ENCODE data around the gene VAV2.

Gene VAV2

DNA sequence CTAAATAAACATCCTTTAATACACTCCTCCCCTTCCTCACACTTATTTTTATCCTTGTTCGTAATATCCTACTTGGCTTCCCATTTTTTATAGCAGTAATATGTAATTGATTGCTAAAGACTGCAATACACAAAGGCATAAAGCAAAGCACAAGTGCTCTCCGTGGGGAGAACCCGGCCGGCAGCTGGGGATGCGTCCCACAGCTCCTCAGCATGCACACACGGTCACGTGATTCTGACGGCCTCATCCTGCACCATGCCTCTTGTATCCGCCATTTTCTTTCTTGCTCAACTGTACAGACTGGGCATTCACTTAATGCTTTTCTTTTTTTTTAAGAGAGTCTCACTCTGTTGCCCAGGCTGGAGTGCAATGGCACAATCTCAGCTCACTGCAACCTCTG, 36.0 kb upstream of the VAV2 start:
- DNase-seq, result no peak

DNA sequence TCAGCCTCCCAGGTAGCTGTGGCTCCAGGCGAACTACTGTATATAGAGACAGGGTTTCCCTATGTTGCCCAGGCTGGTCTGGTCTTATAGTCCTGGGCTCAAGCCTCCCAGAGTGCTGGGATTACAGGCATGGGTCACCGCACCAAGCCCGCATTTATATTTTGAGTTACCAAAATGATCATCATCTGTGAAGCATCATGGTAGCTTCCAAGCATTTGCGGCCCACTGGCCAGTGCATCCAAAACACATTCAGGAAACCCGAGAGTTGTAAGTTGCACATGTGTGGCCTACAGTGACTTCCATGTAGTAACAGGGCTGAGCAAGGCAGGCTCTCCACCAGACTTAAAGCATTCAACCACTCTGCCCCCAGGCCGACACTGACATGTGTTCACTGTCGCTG, 35.4 kb upstream of the VAV2 start:
- DNase-seq, result no peak

DNA sequence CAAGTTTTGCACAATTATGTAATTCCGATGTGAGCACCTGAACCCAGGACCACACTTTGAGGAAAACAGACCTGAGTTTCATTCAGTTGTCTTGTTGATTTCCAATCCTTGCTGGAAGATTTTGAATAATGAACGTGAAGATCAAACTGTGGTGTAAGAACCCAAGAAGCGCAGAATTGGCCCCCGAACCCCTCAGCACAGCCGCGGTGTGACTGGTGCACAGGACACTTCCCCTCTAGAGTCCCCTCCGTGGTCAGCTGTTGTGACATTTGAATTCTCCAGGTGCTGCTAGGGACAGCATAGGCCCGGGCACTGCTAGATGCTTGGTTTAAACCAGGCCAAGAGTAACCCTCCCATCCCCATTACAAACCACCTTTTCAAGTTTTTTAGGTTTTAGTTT, 34.9 kb upstream of the VAV2 start:
- DNase-seq, result no peak

DNA sequence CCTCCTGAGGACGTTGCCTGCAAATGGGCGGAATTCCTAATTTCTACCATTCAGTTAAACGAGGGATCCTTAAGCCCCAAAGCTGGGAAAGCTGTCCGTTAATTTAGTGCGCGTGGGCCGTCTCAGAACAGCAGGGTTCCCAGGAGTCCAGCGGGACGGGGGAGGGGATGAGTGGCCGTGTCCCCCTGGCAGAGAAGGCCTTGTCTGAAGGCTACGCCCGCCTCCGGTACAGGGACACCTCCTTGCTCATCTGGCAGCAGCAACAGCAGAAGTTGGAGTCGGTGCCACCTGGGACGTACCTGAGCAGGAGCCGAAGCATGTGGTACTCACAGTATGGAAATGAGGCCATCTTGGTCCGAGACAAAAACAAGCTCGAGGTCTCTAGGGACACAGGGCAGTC, 34.5 kb upstream of the VAV2 start:
- DNase-seq, result no peak

DNA sequence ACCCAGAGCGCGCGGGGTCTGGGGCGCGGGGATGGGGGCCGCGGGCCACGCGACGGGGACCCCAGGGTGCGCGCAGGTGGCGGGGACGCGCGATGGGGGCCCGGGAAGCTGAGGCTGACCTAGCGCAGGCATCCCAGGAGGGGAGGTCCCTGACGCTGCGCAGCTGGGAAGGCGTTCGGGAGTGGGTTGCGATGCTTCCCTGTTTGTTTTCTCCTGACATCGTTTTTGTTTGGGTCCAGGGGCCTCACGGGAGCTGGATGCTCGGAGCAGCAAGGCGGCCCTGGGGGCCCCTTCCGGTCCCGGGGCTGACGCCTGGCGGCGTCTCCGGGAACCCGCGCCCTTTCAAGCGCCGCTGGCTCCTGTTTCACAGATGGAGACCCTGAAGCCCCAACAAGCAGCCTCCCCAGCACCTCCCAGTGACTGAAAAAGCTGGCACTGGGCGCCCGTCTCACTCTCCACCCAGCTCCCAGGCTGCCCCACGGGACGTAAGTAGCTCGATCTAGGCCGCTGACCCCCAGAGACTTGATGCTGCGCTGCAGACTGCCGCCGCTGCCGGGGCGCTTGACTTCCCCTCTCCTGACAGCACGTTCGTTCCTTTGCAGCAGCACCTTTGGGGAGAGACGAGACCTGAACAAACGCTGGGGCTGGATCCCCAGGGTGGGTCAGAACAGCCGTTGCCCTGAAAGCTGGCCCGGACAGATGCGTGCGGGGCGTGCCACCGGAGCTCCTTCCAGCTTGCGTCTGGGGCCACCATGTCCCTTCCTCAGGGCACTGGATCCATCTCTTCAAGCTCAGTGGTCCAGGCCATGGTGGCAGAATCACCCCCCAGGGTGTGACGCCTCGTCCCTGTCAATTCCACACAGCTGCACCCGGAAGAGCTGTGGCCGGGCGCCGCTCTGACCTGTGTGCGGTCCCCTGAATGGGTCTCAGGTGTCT, 33.8 kb upstream of the VAV2 start:
- DNase-seq, result peak; percentile 32 to 36

DNA sequence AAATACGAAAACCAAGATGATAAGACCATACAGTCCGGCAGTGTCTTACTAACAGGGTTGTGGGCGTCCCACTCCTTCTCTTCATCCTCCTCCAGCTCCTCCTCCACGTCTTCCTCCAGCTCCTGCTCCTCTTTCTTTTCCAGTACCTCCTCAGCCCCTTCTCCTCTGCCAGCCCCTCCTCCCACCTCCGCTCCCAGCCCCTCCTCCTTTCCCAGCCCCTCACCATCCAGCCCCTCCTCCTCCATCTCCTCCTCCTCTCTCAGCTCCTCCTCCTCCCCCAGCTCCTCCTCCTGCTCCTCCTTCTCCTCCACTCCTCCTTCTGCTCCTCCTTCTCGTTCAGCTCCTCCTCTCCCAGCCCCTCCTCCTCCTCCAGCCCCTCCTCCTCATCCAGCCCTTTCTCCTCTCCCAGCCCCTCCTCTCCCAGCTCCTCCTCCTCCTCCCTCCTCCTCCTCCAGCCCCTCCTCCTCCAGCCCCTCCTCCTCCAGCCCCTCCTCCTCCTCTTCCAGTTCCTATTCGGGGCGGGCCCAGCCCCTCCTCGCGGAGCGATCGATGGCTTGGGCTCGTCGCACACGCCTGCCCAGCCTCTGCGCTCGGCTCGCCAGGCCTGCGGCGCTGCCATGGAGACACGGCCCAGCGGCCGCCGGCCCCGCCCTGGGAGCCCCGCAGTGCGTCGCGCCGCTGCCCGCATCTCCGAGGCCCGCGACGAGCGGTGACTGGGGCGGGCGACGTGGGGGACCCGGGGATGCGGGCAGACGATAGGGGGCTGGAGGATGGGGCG, 32.9 kb upstream of the VAV2 start, which contains the start of gene BRD3OS:
BRD3OS (plus strand) TSS at position 654 of the 778 bp plus-strand sequence. CDS start 1,267 bp downstream, outside the sequence.
- DNase-seq, result peak; percentile 90 to 92

DNA sequence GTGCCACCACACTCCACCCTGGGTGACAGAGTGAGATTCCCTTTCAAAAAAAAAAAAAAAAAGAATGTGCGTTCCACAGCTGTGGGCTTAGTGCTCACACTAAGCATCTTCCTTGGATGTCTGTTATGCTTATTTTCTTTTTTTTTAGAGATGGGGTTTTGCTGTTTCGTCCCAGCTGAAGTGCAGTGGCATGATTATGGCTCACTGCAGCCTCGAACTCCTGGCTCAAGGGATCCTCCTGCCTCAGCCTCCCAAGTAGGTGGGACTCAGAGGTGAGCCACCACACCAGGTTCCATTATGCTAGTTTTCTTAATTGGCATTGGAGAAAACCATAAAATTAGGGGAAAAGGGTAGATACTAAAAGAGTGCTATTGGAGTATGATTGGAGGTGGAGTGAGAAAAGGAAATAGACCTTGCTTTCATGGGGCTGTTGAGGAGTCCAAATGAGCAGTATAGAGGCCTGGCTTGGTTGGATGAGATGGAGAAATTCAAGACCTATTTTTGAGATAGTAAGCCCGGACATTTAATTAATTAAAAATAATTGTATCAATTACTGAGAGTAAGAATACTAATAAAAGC, 32.2 kb upstream of the VAV2 start:
- DNase-seq, result no peak

DNA sequence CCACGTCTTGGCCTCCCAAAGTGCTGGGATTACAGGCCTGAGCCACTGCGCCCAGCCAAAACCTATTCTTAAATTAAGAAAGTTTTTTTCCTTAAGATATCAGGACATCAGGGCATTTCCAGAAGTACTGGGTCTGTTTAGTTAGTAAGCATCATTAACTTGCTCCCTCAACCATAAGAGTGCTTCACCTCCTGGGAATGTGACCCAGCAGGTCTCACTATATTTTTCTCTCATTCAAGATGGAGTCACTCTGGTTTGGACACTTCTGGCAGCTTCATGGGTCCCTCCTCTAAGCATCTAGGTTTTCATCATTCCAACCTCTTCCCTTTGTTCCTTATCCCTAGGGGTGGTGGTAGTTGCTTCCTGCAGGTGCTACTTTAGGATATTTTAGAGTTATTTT, 22.8 kb upstream of the VAV2 start:
- DNase-seq, result no peak

DNA sequence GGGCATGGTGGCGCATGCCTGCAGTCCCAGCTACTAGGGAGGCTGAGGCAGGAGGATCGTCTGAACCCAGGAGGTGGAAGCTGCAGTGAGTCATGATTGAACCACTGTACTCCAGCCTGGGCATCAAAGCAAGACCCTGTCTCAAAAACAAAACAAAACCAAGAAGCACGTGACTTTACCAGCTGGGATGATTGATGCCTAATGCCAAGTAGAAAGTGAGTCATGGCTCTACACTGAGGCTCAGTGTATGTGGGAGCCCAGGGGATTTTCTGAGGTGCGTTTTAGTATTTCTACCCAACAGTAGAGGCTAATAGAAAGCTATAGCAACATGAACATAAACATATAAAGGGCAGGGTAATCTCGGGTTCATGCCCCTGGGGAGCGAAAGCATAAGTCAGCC, 19.3 kb upstream of the VAV2 start:
- DNase-seq, result no peak

DNA sequence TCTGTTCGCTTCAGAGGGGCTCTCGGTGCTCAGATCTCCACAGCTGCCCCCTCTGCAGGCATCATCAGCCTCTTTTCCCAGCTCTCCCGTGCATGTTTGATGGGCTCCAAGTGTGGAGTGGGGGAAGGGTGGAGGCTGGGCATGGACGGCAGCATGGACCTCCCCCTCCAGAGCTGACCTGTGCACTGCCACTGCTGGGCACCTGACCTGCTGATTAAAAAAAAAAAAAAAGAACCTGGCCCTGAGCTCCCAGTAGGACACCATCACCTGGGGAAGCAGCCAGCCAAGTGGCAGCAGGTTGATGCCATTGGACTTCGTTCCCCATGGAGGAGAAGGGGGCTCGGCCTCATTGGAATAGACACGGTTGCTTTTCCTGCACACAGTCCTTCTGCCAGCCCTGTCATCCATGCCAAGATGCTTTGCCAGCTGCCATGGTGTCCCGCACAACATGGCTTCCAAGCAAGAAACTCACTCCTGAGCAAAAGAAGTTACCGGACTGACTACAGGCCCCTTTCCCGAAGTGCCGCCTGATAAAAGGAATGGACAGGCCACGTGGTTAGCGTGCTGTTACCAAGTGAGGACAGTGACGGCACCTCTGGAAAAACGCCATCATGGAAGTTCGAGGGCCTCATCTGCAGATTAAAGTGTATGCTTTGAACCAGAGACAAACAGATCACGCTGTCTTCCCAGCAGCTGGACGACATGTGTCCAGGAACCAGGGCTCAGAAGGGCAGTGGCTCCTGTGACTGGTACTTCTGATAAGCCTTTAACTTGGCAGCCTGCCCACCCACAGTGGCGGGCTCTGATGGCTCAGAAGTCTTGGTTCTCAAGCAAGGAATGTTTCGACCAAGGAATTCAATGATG, 18.4 kb upstream of the VAV2 start:
- DNase-seq, result no peak

DNA sequence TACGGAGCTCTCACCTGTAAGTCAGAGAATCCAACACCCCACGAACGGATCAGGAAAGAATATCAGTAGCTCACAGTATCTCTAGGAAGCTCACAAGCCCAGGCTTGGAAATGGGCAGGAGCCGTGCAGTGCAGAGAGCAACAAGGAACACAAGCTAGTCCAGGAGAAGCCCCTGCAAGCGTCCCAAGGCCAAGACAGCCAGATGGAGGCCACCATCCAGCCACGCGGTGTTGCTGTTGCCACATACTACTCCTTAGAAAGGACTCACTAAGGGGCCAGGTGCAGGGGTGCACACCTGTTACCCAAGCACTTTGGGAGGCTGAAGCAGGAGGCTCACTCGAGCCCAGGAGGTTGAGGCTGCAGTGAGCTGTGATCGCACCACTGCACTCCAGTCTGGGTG, 15.4 kb upstream of the VAV2 start:
- no peak for DNase-seq

DNA sequence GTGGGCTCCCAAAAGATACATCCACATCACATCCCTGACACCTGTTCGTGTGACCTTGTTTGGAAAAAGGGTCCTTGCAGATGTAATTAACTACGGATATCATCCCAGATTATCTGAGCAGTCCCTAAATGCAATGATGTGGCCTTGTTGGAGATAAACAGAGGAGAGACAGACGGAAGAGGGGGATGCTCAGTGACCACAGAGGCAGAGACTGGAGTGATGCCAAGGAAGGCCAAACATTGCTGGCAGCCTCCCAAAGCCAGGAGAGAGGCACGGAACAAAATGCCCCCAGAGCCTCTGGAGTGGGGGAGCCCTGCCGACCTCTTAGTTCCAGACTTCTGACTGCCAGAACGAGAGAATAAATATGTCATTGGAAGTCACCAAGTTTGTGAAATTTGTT, 15.0 kb upstream of the VAV2 start:
- no peak for DNase-seq

DNA sequence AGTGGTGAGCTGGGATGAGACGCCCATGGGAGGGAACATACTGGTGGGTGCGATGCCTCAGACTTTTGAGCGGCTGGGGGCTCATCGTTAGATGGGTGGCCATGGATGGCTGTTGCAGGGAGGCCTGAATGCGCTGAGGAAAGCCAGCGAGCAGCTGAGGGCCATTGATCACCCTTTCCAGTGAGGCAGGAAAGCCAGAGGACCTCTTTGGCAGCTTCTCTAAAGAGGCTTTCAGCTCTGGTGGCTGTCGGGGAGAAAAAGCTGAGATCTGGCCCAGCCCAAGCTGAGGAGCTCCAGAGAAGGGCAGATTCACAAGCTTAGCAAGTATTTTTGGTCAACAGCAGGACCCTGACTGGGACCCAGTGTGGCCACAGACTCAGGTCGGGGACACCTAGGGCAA, 13.3 kb upstream of the VAV2 start:
- DNase-seq, result no peak

DNA sequence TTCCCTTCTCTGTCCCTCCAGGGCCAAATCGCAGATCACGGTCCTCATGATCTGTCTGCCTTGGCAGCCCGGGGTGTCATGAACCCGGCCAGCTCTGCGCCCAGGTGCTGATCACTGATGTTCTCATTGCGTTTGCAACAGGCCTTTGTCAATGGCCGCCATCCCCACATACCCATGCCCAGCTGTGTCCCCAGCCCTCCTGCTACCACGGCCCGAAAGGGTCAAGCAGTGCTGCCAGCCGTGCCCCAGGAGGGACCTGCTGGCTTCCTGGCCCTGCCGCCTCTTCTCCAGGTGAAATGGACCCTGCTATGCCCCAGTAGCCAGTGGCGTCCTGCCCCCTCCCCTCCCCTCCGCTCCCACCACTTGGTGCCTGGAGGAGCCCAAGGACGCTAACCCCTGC, 12.8 kb upstream of the VAV2 start:
- no peak for DNase-seq

DNA sequence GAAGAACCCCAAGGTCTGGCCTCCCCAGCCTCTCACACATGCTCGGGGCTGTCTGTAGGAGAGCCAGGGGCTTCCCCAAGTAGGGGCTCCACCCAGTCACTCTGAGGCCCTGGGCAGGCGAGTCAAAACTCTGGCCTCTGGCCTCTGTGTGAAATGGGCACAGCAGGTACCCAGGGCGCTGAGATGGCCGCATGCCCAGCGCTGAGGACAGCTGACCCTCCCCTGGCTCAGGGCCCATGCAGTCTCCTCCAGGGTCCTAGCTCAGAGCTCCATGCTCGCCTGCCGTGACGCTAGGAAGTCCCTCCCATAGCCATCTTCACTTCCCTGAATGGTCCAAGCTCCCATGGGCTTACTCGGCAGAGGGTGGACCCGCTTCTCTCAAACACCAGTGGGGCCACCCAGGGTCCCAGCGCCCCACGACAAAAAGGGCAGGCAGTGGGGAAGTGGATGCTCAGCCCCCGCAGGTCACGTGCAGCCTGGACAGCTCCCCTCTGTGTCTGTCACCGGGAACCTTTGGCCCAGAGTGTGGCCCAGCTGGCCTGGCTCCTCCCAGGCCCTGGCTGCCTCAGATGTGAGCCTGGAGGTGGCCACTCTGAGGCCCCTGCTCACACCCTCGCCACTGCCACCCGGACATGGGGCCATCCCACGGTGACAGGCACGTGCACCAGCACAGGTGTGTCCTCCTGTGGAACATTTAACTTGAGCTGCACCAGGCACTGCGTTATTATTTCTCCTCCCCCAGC, 12.2 kb upstream of the VAV2 start:
- no peak for DNase-seq

DNA sequence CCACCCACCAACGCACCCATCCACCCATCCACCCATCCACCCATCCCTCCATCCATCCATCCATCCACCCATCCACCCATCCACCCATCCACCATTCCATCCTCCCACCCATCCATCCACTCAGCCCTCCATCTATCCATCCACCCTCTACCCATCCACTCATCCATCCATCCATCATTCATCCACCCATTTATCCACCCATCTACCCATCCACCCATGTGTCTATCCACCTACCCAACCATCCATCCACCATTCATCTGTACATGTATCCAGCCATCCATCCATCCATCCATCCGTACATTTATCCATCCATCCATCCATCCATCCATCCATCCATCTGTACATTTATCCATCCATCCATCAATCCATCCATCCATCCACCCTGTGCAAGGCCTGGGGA, 11.1 kb upstream of the VAV2 start:
- DNase-seq, result no peak

DNA sequence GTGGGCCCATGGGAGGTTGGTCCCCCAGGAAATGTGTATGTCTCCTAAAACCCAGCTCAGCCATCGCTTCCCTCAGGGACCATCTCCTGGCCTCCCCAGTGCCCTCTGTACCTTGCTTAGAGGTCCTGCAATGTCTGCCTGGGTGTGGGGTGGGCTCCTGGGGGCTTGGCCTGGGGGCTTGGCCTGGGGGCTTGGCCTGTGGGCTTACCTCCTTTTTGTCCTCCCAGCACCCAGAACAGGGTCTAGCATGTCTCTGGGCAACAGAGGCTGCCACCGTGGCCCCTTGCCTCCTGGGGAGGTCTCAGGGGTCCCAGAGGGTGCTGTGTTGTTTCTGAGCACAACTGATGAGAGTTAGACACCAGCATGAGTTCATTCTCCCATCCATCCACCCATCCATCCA, 10.7 kb upstream of the VAV2 start:
- no peak for DNase-seq

DNA sequence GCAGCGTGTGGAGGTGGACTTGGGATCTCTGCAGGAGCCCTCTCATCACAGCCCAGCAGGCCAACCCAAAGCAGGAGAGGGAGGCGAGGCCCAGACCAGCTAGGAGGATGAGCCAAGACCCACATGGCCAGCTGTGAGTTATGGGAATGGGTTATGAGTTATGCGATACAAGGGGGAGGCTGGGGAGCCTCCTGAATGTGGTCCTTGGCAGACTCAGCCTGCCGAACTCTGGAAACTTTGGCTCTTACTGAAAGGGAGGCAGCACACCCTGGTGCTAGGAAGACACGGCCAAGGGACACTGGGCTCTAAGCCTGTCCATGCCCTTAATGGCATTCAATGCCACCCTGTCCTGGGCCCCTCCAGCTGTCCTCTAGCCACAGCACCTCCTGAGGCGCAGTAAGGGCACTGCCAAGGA, 7.7 kb upstream of the VAV2 start:
- DNase-seq, result no peak

DNA sequence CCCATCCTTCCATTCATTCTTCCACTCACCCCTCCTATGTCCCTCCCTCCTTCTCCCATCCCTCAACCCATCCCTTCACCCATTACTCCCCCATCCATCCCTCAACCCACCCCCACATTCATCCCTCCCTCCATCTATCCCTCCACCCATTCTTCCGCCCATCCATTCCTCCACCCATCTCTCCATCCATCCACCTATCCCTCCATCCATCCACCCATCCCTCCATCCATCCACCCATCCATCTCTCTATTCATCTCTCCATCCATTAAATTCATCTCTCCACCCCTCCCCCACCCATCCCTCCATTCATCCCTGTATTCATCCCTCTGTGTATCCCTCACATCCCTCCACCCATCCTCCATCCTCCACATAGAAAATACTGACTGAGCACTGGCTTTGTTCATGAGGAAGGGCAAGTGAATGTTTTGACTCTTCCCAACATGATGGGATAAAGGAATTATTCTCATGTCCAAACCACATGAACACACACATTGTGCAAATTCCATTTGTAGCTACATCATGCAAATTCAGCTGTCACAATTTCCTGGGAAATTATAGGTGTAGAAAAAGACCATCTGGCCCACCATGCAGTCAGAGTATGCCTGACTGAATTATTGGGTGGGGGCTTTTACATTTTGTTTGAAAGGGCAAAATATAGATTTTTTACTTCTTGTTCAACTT, 6.9 kb upstream of the VAV2 start:
- no peak for DNase-seq

DNA sequence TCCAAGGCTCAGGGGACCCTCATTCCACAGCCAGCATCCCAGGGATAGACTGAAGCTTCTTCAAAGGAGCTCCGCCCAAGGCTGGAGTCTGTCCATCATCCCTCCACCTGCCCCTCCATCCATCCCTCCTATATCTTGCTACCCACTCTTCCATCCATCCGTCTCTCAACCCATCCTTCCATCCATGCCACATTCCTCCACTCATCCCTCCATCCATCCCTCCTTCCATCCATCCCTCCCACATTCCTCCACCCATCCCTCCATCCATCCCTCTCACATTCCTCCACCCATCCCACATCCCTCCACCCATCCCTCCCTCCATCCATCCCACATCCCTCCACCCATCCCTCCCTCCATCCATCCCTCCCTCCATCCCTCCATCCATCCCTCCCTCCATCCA, 5.5 kb upstream of the VAV2 start:
- no peak for DNase-seq
